ENCODE measurements around the gene TRAF2. TPM values are rescaled to one million over a fixed set of nuclear protein-coding genes. Genes with fewer than 3 reads are reported as not detected.

The TRAF2 gene
- total and polyA plus RNA-seq, 4 donors, result 4.7 to 14.9 (median 6.8) TPM

GRCh38 chr9:136889858-136890257 is 3.5 kb downstream of the TRAF2 start:
- Histone ChIP-seq H3K27ac (ENCODE audit: low read depth in 1 of 2, low read length in 2 of 2) (no peak overlapping the region), H3K4me3 (ENCODE audit: low read depth in 1 of 3, low read length in 3 of 3) (no peak overlapping the region), H3K27me3 (ENCODE audit: control insufficient read depth in 4 of 4, insufficient read depth in 4 of 4, low read length in 3 of 4) (no peaks in the 10 kb centered on the region), H3K4me1 (ENCODE audit: control insufficient read depth in 4 of 4, insufficient read depth in 4 of 4, low read length in 3 of 4) (peaks cover 6 to 20% (median 13%) of the 10 kb centered on the region in 4 donors), H3K9me3 (ENCODE audit: control insufficient read depth in 4 of 4, low read length in 3 of 4) (no peaks in the 10 kb centered on the region), H3K9ac (ENCODE audit: low read depth in 1 of 2, low read length in 2 of 2) (no peak overlapping the region), H3K36me3 (ENCODE audit: control insufficient read depth in 4 of 4, insufficient read depth in 3 of 4, low read depth in 1 of 4, low read length in 3 of 4) (peaks cover 0 to 1% (median 0%) of the 10 kb centered on the region in 4 donors)
- no peak for TF ChIP-seq RXRA (IDR thresholded peaks at IDR 0.05)
- TF ChIP-seq EGR1 (IDR thresholded peaks at IDR 0.05; ENCODE audit: low read depth in 2 of 2), result no peak
- no peak for TF ChIP-seq HNF4G (IDR thresholded peaks at IDR 0.05)
- TF ChIP-seq ATF3 (IDR thresholded peaks at IDR 0.05), result no peak
- no peak for TF ChIP-seq NR2F2 (IDR thresholded peaks at IDR 0.05)
- WGBS, result 97% methylated on average over 42 of the region's 42 CpGs
- DNase-seq (ENCODE audit: low spot score), result no peak

DNA sequence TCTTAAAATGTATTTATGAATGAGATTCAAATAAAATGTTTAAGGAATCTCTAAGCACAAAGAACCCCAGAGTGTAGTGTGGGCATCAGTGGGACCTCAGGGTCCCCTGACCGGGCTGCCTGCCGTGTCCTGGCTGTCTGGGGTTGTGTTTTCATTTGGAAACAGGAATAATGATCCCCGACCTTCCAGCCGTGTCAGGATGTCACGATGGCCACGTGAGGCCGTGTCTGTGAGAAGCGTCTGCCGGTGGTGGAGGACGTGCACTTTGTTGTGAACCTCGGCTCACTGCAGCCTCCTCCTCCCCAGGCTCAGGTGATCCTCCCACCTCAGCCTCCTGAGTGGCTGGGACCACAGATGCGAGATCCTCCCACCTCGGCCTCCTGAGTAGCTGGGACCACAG is 4.3 kb downstream of the TRAF2 start:
- H3K9ac ChIP-seq (ENCODE audit: low read depth in 1 of 2, low read length in 2 of 2), result no peak overlapping the region

GRCh38 chr9:136896027-136896426 is 9.7 kb downstream of the TRAF2 start:
- DNase-seq (ENCODE audit: low spot score), result no peak
- Histone ChIP-seq H3K4me3 (ENCODE audit: low read depth in 1 of 3, low read length in 3 of 3) (no peak overlapping the region), H3K27me3 (ENCODE audit: control insufficient read depth in 4 of 4, insufficient read depth in 4 of 4, low read length in 3 of 4) (no peaks in the 10 kb centered on the region), H3K4me1 (ENCODE audit: control insufficient read depth in 4 of 4, insufficient read depth in 4 of 4, low read length in 3 of 4) (peaks cover 0 to 6% (median under 1%) of the 10 kb centered on the region in 4 donors), H3K9ac (ENCODE audit: low read depth in 1 of 2, low read length in 2 of 2) (no peak overlapping the region), H3K36me3 (ENCODE audit: control insufficient read depth in 4 of 4, insufficient read depth in 3 of 4, low read depth in 1 of 4, low read length in 3 of 4) (peaks cover 0 to 14% (median 9%) of the 10 kb centered on the region in 4 donors), H3K27ac (ENCODE audit: low read depth in 1 of 2, low read length in 2 of 2) (no peak overlapping the region), H3K9me3 (ENCODE audit: control insufficient read depth in 4 of 4, low read length in 3 of 4) (no peaks in the 10 kb centered on the region)
- WGBS, result 87% methylated on average over 11 of the region's 11 CpGs
- TF ChIP-seq REST (IDR thresholded peaks at IDR 0.05) (no peak), ATF3 (IDR thresholded peaks at IDR 0.05) (no peak), TAF1 (conservative IDR thresholded peaks at IDR 0.05) (no peak), JUND (IDR thresholded peaks at IDR 0.05) (no peak), RXRA (IDR thresholded peaks at IDR 0.05) (no peak), HNF4G (IDR thresholded peaks at IDR 0.05) (no peak), SP1 (IDR thresholded peaks at IDR 0.05) (no peak), NR2F2 (IDR thresholded peaks at IDR 0.05) (no peak)
- TF ChIP-seq, protein P1, sequence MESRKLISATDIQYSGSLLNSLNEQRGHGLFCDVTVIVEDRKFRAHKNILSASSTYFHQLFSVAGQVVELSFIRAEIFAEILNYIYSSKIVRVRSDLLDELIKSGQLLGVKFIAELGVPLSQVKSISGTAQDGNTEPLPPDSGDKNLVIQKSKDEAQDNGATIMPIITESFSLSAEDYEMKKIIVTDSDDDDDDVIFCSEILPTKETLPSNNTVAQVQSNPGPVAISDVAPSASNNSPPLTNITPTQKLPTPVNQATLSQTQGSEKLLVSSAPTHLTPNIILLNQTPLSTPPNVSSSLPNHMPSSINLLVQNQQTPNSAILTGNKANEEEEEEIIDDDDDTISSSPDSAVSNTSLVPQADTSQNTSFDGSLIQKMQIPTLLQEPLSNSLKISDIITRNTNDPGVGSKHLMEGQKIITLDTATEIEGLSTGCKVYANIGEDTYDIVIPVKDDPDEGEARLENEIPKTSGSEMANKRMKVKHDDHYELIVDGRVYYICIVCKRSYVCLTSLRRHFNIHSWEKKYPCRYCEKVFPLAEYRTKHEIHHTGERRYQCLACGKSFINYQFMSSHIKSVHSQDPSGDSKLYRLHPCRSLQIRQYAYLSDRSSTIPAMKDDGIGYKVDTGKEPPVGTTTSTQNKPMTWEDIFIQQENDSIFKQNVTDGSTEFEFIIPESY (IDR thresholded peaks at IDR 0.05), result no peak
- TF ChIP-seq, protein P2, sequence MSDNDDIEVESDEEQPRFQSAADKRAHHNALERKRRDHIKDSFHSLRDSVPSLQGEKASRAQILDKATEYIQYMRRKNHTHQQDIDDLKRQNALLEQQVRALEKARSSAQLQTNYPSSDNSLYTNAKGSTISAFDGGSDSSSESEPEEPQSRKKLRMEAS (IDR thresholded peaks at IDR 0.05), result no peak

More for the DNA sequence above, 4.3 kb downstream of the TRAF2 start:
- Histone ChIP-seq H3K36me3 (ENCODE audit: control insufficient read depth in 4 of 4, insufficient read depth in 3 of 4, low read depth in 1 of 4, low read length in 3 of 4) (peaks cover 0 to 1% (median 0%) of the 10 kb centered on the region in 4 donors), H3K9me3 (ENCODE audit: control insufficient read depth in 4 of 4, low read length in 3 of 4) (no peaks in the 10 kb centered on the region), H3K27ac (ENCODE audit: low read depth in 1 of 2, low read length in 2 of 2) (no peak overlapping the region), H3K4me1 (ENCODE audit: control insufficient read depth in 4 of 4, insufficient read depth in 4 of 4, low read length in 3 of 4) (peaks cover 6 to 19% (median 10%) of the 10 kb centered on the region in 4 donors), H3K4me3 (ENCODE audit: low read depth in 1 of 3, low read length in 3 of 3) (no peak overlapping the region), H3K27me3 (ENCODE audit: control insufficient read depth in 4 of 4, insufficient read depth in 4 of 4, low read length in 3 of 4) (no peaks in the 10 kb centered on the region)
- TF ChIP-seq JUND (IDR thresholded peaks at IDR 0.05), result no peak
- no peak for TF ChIP-seq HNF4A (conservative IDR thresholded peaks at IDR 0.05)
- no peak for TF ChIP-seq NR2F2 (IDR thresholded peaks at IDR 0.05)
- TF ChIP-seq SP1 (IDR thresholded peaks at IDR 0.05), result no peak
- no peak for TF ChIP-seq FOXA2 (IDR thresholded peaks at IDR 0.05)
- TF ChIP-seq GABPA (IDR thresholded peaks at IDR 0.05 in 1 of 2, conservative IDR thresholded peaks at IDR 0.05 in 1 of 2), result no peak
- TF ChIP-seq TAF1 (conservative IDR thresholded peaks at IDR 0.05), result no peak
- TF ChIP-seq REST (IDR thresholded peaks at IDR 0.05), result no peak
- WGBS, result 86% methylated on average over 13 of the region's 13 CpGs
- no peak for DNase-seq (ENCODE audit: low spot score)
